Ovary (tissue), 3 donors: ENCODE measurements around the gene LRIG1.

Experiments used
- CTCF ChIP-seq, 3 donors: fragments of 450-650 bp in 2 of 3; fragments of 200-600 bp in 1 of 3; IDR thresholded peaks; one replicate each; pipeline versions ENCODE4 v1.5.1 to v1.8.0; 2016 to 2022; ENCODE audit warnings: antibody characterized with exemption in 3 of 3, mild to moderate bottlenecking in 1 of 3
- POLR2A ChIP-seq: fragments of 450-650 bp; IDR thresholded peaks from one replicate; pipeline ENCODE4 v1.6.1; 2017; ENCODE audit warnings: antibody characterized with exemption, mild to moderate bottlenecking, moderate library complexity
- donor health status: DM: no; HTN: no; CAD: no.

GRCh38 chr3:66401675-66402491 is 98.9 kb downstream of the LRIG1 start:
- no peak for TF ChIP-seq CTCF (IDR thresholded peaks at IDR 0.05)
- TF ChIP-seq POLR2A: no peak
